Immature natural killer cell (primary cell): ENCODE measurements around the gene MINK1. TPM values are rescaled to one million over a fixed set of nuclear protein-coding genes. Genes with fewer than 3 reads are reported as not detected.
A peak's percentile ranks its signal among the peaks of the same experiment; 100 is the strongest.

Source experiments
- DNase-seq, 3 donors: peaks; one replicate each; pipeline ENCODE4 v3.0.0; 2022; ENCODE audit warnings: mixed read lengths in 1 of 3
- H3K27ac Mint-ChIP-seq, 6 donors: one replicate each; pipeline ENCODE4 v1.8.0; 2020; ENCODE audit warnings: mixed read lengths in 6 of 6, mild to moderate bottlenecking in 5 of 6, inconsistent platforms in 4 of 6, moderate library complexity in 3 of 6
- H3K27me3 Mint-ChIP-seq, 3 donors: one replicate each; pipeline ENCODE4 v1.8.0; 2020 to 2021; ENCODE audit warnings: low read depth in 3 of 3, mild to moderate bottlenecking in 3 of 3, mixed read lengths in 3 of 3, moderate library complexity in 3 of 3, inconsistent platforms in 1 of 3
- H3K36me3 Mint-ChIP-seq, 3 donors: one replicate each; pipeline ENCODE4 v1.8.0; 2020; ENCODE audit warnings: mixed read lengths in 3 of 3, inconsistent platforms in 2 of 3, mild to moderate bottlenecking in 2 of 3
- H3K4me1 Mint-ChIP-seq, 2 donors: one replicate each; pipeline ENCODE4 v1.8.0; 2020; ENCODE audit warnings: inconsistent platforms in 2 of 2, mild to moderate bottlenecking in 2 of 2, mixed read lengths in 2 of 2, moderate library complexity in 1 of 2
- H3K4me3 Mint-ChIP-seq, 5 donors: one replicate each; pipeline ENCODE4 v1.8.0; 2020; ENCODE audit warnings: mild to moderate bottlenecking in 5 of 5, mixed read lengths in 5 of 5, inconsistent platforms in 3 of 5, moderate library complexity in 3 of 5
- H3K9me3 Mint-ChIP-seq, 6 donors: one replicate each; pipeline ENCODE4 v1.8.0; 2020; ENCODE audit warnings: mild to moderate bottlenecking in 6 of 6, mixed read lengths in 6 of 6, inconsistent platforms in 4 of 6, moderate library complexity in 3 of 6
- polyA plus RNA-seq, 3 donors: library from polyadenylated mRNA; unstranded; fragments of 300-500 nt; fragmentation: Illumina TruSeq; gene quantifications; one replicate each; pipeline ENCODE4 v1.2.3, GENCODE V29; 2021

MINK1 gene
- polyA plus RNA-seq, 3 donors from 2014 or later: 2.0 to 13.5 (median 3.8) TPM

GRCh38 chr17:4879601-4880000, 46.5 kb downstream of the MINK1 start:
- H3K4me1 Mint-ChIP-seq: peaks cover 0 to 2% of the 10 kb centered on the region in 2 donors
- H3K27ac Mint-ChIP-seq: no peak overlapping the region
- DNase-seq: no peak
- H3K4me3 Mint-ChIP-seq: no peak overlapping the region
- H3K36me3 Mint-ChIP-seq: peaks cover 0 to 12% (median 0%) of the 10 kb centered on the region in 3 donors
- H3K27me3 Mint-ChIP-seq: peaks cover 0 to 2% (median 0%) of the 10 kb centered on the region in 3 donors
- no peaks in the 10 kb centered on the region for H3K9me3 Mint-ChIP-seq

GRCh38 chr17:4880857-4881256, 47.7 kb downstream of the MINK1 start:
- Mint-ChIP-seq H3K4me1 (peaks cover 0 to 2% of the 10 kb centered on the region in 2 donors), H3K27ac (no peak overlapping the region), H3K9me3 (no peaks in the 10 kb centered on the region), H3K4me3 (no peak overlapping the region), H3K36me3 (peaks cover 0 to 23% (median 0%) of the 10 kb centered on the region in 3 donors), H3K27me3 (peaks cover 0 to 2% (median 0%) of the 10 kb centered on the region in 3 donors)
- DNase-seq: no peak

GRCh38 chr17:4881761-4882555, 48.8 kb downstream of the MINK1 start:
- Mint-ChIP-seq H3K9me3 (no peaks in the 10 kb centered on the region), H3K4me3 (no peak overlapping the region), H3K27me3 (peaks cover 0 to 2% (median 0%) of the 10 kb centered on the region in 3 donors), H3K4me1 (peaks cover 0 to 2% of the 10 kb centered on the region in 2 donors), H3K36me3 (peaks cover 0 to 27% (median 0%) of the 10 kb centered on the region in 3 donors), H3K27ac (no peak overlapping the region)
- peak; percentile 38 to 47 (median 46) for DNase-seq

- Mint-ChIP-seq H3K27ac (no peak overlapping the region), H3K4me1 (no peaks in the 10 kb centered on the region), H3K4me3 (no peak overlapping the region), H3K9me3 (no peaks in the 10 kb centered on the region), H3K36me3 (peaks cover 4 to 35% (median 8%) of the 10 kb centered on the region in 3 donors), H3K27me3 (peaks cover 0 to 2% (median 0%) of the 10 kb centered on the region in 3 donors)
- DNase-seq: no peak
These were observed 51.3 kb downstream of the MINK1 start for GRCh38 chr17:4884489-4884888.

- Mint-ChIP-seq H3K36me3 (peaks cover 8 to 35% (median 9%) of the 10 kb centered on the region in 3 donors), H3K27me3 (peaks cover 0 to 2% (median 0%) of the 10 kb centered on the region in 3 donors), H3K4me3 (no peak overlapping the region), H3K9me3 (no peaks in the 10 kb centered on the region), H3K4me1 (no peaks in the 10 kb centered on the region), H3K27ac (no peak overlapping the region)
- no peak for DNase-seq
These were observed 53.7 kb downstream of the MINK1 start for GRCh38 chr17:4886830-4887229.

GRCh38 chr17:4887581-4887980, 54.4 kb downstream of the MINK1 start:
- no peak for DNase-seq
- Mint-ChIP-seq H3K36me3 (peaks cover 8 to 31% (median 9%) of the 10 kb centered on the region in 3 donors), H3K27me3 (peaks cover 0 to 2% (median 0%) of the 10 kb centered on the region in 3 donors), H3K4me3 (no peak overlapping the region), H3K27ac (no peak overlapping the region), H3K4me1 (no peaks in the 10 kb centered on the region), H3K9me3 (no peaks in the 10 kb centered on the region)

- H3K27me3 Mint-ChIP-seq: peaks cover 0 to 2% (median 0%) of the 10 kb centered on the region in 3 donors
- peaks cover 8 to 16% (median 13%) of the 10 kb centered on the region in 3 donors for H3K36me3 Mint-ChIP-seq
- H3K27ac Mint-ChIP-seq: no peak overlapping the region
- no peaks in the 10 kb centered on the region for H3K4me1 Mint-ChIP-seq
- H3K4me3 Mint-ChIP-seq: no peak overlapping the region
- DNase-seq: no peak
- H3K9me3 Mint-ChIP-seq: no peaks in the 10 kb centered on the region
These were observed 58.6 kb downstream of the MINK1 start for GRCh38 chr17:4891411-4892410.

GRCh38 chr17:4892499-4893221, 59.5 kb downstream of the MINK1 start:
- DNase-seq: no peak
- Mint-ChIP-seq H3K27ac (no peak overlapping the region), H3K9me3 (no peaks in the 10 kb centered on the region), H3K4me3 (no peak overlapping the region), H3K36me3 (peaks cover 5 to 16% (median 10%) of the 10 kb centered on the region in 3 donors), H3K27me3 (peaks cover 0 to 3% (median 2%) of the 10 kb centered on the region in 3 donors), H3K4me1 (no peaks in the 10 kb centered on the region)

GRCh38 chr17:4893272-4893671, 60.1 kb downstream of the MINK1 start:
- DNase-seq: no peak
- H3K4me3 Mint-ChIP-seq: no peak overlapping the region
- H3K27ac Mint-ChIP-seq: no peak overlapping the region
- H3K36me3 Mint-ChIP-seq: peaks cover 5 to 16% (median 10%) of the 10 kb centered on the region in 3 donors
- H3K9me3 Mint-ChIP-seq: no peaks in the 10 kb centered on the region
- H3K4me1 Mint-ChIP-seq: peaks cover 0 to 3% of the 10 kb centered on the region in 2 donors
- peaks cover 0 to 3% (median 3%) of the 10 kb centered on the region in 3 donors for H3K27me3 Mint-ChIP-seq

GRCh38 chr17:4893721-4894560, 60.8 kb downstream of the MINK1 start:
- peaks cover 4 to 16% (median 10%) of the 10 kb centered on the region in 3 donors for H3K36me3 Mint-ChIP-seq
- no peak overlapping the region for H3K27ac Mint-ChIP-seq
- no peak for DNase-seq
- peaks cover 0 to 3% (median 3%) of the 10 kb centered on the region in 3 donors for H3K27me3 Mint-ChIP-seq
- no peak overlapping the region for H3K4me3 Mint-ChIP-seq
- H3K9me3 Mint-ChIP-seq: no peaks in the 10 kb centered on the region
- peaks cover 0 to 7% of the 10 kb centered on the region in 2 donors for H3K4me1 Mint-ChIP-seq

GRCh38 chr17:4895121-4895520, 62.0 kb downstream of the MINK1 start:
- H3K27me3 Mint-ChIP-seq: peaks cover 5 to 11% (median 6%) of the 10 kb centered on the region in 3 donors
- peaks cover 7 to 15% of the 10 kb centered on the region in 2 donors for H3K4me1 Mint-ChIP-seq
- no peak overlapping the region for H3K27ac Mint-ChIP-seq
- no peaks in the 10 kb centered on the region for H3K9me3 Mint-ChIP-seq
- peaks cover 0 to 12% (median 5%) of the 10 kb centered on the region in 3 donors for H3K36me3 Mint-ChIP-seq
- no peak for DNase-seq
- H3K4me3 Mint-ChIP-seq: no peak overlapping the region

- Mint-ChIP-seq H3K27me3 (peaks cover 8 to 13% (median 10%) of the 10 kb centered on the region in 3 donors), H3K4me1 (peaks cover 11 to 18% of the 10 kb centered on the region in 2 donors), H3K9me3 (no peaks in the 10 kb centered on the region), H3K4me3 (no peak overlapping the region), H3K27ac (peak overlapping the region in 2 of 6 donors; percentile 45 to 46), H3K36me3 (peaks cover 0 to 8% (median 5%) of the 10 kb centered on the region in 3 donors)
- no peak for DNase-seq
These were observed 62.7 kb downstream of the MINK1 start for GRCh38 chr17:4895657-4896331.
